ENCODE data around the gene CNIH3.

CNIH3 gene

GRCh38 chr1:224782281-224783000 lies 166.3 kb downstream of the CNIH3 start:
- no peak for DNase-seq

DNA sequence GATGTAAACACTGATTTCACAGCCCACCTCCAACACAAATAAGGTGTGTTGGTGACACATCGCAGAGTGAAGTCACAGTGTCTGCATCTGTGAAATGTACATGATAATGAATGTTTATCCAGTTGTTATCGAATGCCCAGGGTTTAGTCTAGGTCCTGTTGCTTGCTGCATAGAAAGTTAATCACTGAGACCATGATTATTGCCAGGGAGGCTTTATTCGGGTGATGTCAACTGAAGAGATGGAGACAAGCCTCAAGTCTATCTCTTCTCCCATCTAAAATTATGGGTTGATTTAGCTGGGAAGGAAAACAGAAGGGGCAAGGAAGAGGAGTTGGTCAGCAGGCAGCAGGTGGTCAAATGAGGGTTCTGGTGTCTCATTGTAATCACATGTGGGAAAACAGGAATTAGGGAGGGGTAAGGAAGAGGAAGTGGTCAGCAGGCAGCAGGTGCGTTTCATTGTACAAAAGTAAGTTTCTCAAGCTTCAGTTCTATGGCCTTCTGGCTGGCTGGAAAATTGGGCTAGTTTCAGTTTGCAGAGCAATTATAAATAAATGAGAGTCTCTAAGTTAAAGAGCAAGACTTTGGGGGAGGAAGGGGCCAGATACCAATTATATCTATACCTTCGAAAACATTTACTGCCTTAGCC lies 167.0 kb downstream of the CNIH3 start:
- DNase-seq, result no peak

DNA sequence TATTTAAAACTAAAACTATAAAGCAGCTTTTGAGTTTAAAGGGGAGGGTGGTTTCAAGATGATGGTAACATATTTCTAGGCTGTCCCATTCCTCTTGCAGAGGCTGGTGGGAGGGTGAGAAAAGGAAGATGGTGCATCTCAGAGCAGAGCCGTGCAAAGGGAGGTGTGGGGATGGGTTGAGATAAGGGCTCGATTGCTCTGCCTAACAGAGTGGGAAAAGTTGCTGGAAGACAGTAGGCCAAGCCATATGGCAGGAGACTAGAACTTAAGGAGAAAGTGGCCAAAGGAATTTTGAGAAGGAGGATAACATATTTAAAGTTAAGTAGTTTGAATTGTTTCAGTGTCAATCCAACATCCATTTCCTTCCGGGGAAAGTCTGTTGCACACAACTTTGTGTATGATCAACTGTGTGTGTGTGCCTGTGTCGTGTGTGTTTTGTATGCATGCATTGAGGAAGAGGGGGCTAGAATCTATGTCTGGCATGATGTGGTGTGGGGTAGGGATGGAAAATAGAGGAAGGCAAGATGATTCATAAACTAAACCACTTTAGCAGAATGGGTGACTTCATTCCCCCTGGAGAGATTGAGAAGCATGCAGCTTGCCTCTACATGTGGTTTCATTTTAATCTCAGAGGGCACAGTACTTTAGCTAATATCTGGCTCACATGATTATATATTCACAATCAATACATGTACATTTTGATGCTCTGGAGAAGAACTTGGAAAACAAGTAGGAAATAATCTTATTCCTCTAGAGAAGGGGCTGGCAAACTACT lies 168.3 kb downstream of the CNIH3 start:
- DNase-seq, result no peak

DNA sequence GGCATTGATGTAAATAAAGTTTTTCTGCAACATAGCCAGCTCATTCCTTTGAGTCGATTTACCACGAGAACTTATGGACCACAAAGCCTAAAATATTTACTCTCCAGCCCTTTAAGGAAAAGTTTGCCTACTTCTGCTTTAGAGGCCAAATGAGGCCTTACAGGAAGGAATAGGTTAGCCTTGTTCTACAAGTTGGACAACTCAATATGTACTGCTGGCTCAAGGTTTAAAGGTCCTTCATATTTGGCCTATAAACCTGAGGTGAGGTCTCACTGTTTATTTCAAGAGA lies 168.9 kb downstream of the CNIH3 start:
- no peak for DNase-seq

- no peak for DNase-seq
These were observed 169.5 kb downstream of the CNIH3 start for GRCh38 chr1:224785622-224786021.

GRCh38 chr1:224786533-224787250 lies 170.6 kb downstream of the CNIH3 start:
- no peak for DNase-seq

DNA sequence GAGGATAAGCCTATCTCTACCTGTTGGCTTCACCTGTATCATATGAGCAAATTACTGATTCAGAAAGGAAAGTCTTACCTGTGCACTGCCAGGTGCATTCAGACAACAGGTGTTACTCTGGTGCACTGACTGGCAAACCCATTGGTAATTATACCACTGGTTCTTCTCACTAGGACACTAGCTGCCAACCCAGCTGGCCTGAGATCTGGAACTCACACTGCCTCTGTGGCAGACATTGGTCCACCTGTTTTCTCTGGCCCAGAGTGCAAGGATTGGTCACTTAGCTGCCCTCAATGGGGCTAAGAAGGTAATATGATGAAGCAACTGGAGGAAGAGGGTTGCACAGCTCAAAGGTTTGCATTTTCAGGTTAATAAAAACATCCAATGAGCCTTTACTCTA lies 173.2 kb downstream of the CNIH3 start:
- DNase-seq, result no peak

Data from CD4-positive, alpha-beta T cell treated with Interleukin-4 for 4 hours (primary cell).